Measurements from ENCODE around the gene CLSTN2.

GRCh38 chr3:140152851-140153639 lies 218.1 kb downstream of the CLSTN2 start:
- no peak for TF ChIP-seq CTCF (IDR thresholded peaks at IDR 0.05; ENCODE audit: low read depth, low read length, poor library complexity, severe bottlenecking)
- no peak for TF ChIP-seq EZH2phosphoT487 (IDR thresholded peaks at IDR 0.05; ENCODE audit: borderline replicate concordance, low read length)

Measured in DOHH2 (cell line).